VCaP (cell line): Measurements from ENCODE around the gene FGFBP3.

ENCODE experiments used
- H3K27ac ChIP-seq: fragments of 450-650 bp; 2 replicates; pipeline ENCODE4 v1.5.1; 2017
- TF ChIP-seq, protein P1 (sequence below): fragments of 450-650 bp; conservative IDR thresholded peaks from 2 replicates; pipeline ENCODE4 v1.5.1; 2017; ENCODE audit warnings: mild to moderate bottlenecking, moderate library complexity

Gene FGFBP3

GRCh38 chr10:91909117-91909677, at the start of gene FGFBP3:
FGFBP3 (minus strand) TSS chr10:91909486; CDS start chr10:91908969, 517 bp downstream.
- peak within 1 kb of the TSS; percentile 75 for H3K27ac ChIP-seq
- TF ChIP-seq, protein P1, sequence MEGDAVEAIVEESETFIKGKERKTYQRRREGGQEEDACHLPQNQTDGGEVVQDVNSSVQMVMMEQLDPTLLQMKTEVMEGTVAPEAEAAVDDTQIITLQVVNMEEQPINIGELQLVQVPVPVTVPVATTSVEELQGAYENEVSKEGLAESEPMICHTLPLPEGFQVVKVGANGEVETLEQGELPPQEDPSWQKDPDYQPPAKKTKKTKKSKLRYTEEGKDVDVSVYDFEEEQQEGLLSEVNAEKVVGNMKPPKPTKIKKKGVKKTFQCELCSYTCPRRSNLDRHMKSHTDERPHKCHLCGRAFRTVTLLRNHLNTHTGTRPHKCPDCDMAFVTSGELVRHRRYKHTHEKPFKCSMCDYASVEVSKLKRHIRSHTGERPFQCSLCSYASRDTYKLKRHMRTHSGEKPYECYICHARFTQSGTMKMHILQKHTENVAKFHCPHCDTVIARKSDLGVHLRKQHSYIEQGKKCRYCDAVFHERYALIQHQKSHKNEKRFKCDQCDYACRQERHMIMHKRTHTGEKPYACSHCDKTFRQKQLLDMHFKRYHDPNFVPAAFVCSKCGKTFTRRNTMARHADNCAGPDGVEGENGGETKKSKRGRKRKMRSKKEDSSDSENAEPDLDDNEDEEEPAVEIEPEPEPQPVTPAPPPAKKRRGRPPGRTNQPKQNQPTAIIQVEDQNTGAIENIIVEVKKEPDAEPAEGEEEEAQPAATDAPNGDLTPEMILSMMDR = peak; percentile 25; the same call in 1 of the 2 replicates

DNA sequence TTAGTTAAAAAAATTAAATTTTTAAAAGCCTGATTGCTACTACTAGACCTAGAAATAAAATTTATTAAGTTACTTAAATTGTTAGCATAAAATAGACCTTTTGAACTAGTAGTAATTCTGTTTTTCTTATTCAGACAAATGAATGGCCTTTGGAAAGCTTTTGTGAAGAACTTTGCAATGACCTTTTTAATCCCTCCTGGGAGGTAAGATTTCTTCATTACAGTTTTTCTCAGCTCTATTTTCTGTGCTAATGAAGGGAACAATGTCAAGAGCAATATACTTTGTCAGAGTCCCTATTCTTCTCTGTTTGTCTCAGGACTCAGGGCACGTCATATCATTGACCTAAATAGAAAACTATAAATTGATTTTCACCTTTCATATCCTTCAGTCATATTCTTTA, 47.8 kb upstream of the FGFBP3 start:
- TF ChIP-seq, protein P1 = no peak
- no peak overlapping the region for H3K27ac ChIP-seq

DNA sequence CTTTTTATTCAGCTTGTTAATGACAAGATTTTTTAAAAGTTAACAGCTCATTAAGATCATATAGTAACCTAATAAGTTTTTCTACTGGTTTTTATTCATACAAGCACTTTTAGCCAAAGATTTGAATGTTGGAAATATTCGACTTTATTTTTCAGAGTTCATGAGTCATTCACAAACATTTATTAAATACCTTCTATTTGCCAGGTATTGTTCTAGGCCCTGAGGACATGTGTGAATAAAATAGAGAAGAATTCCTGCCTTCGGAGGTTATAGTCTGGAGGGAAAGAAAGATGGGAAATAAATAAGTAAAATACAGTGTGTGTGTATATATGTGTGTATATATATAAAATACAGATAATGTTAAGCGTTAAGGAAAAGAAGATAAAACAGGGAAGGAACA, 45.8 kb upstream of the FGFBP3 start:
- no peak overlapping the region for H3K27ac ChIP-seq
- TF ChIP-seq, protein P1 = no peak

GRCh38 chr10:91953600-91954160, 44.4 kb upstream of the FGFBP3 start:
- H3K27ac ChIP-seq = no peak overlapping the region
- TF ChIP-seq, protein P1 = no peak

GRCh38 chr10:91944880-91945630, 35.8 kb upstream of the FGFBP3 start:
- TF ChIP-seq, protein P1 = no peak
- no peak overlapping the region for H3K27ac ChIP-seq

- H3K27ac ChIP-seq = no peak overlapping the region
- TF ChIP-seq, protein P1 = no peak
Measured at GRCh38 chr10:91941426-91941825, 32.1 kb upstream of the FGFBP3 start.

DNA sequence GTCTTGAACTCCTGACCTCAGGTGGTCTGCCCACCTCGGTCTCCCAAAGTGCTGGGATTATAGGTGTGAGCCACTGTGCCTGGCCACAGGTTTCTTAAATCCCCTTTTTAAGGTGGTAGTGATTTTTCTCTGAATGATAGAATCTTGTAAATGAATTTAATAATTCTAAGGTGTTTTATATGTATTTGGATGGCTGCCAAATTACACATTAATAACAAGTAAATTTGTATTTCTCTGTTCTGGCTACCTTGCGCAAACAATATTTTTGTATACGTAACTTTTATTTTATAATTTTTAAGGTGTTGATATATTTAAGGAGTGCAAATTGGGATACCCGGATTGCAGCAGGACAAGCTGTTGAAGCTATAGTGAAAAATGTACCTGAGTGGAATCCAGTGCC, 30.4 kb upstream of the FGFBP3 start:
- TF ChIP-seq, protein P1 = no peak

More for the DNA sequence above, 30.4 kb upstream of the FGFBP3 start:
- H3K27ac ChIP-seq = no peak overlapping the region
